ENCODE measurements around the gene KRT77.
"Not testable (repeated sequence)": the region's sequence is repeated elsewhere in the genome, so short reads cannot be mapped to it uniquely, and the experiment has no call there.

Gene KRT77

GRCh38 chr12:52720365-52720886 is 17.1 kb upstream of the KRT77 start:
- no peak overlapping the region for H3K27ac ChIP-seq (ENCODE audit: low read depth, low read length)
- H3K9ac ChIP-seq (ENCODE audit: low read length) = no peak overlapping the region
- H3K4me3 ChIP-seq (ENCODE audit: low read length) = no peak overlapping the region
- H3K27me3 ChIP-seq (ENCODE audit: control insufficient read depth, insufficient read depth, low read length) = peaks cover 8% of the 10 kb centered on the region
- no peaks in the 10 kb centered on the region for H3K36me3 ChIP-seq (ENCODE audit: control insufficient read depth, insufficient read depth, low read length)
- H3K4me1 ChIP-seq (ENCODE audit: control insufficient read depth, insufficient read depth, low read length) = no peaks in the 10 kb centered on the region

DNA sequence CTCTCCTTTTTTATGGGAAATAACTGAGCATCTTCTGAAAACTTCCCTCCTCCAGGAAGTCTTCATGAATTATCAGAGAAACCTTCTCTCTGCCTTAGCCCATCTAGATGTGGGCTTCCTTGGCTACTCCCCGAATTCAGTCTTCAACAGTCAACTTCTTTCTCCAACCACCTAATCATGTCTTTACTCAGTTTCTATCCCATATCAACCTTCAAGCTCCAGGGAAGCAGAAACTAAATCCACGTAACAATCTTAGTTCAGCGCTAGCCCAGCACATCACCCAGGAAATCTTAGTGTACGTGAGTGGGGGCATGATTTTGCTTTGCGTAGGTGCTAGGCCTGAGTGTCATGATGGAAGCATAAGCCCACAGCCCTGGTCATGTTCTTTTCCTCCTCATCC is 12.7 kb upstream of the KRT77 start:
- peaks cover 29% of the 10 kb centered on the region for H3K27me3 ChIP-seq (ENCODE audit: control insufficient read depth, insufficient read depth, low read length)
- no peak overlapping the region for H3K9ac ChIP-seq (ENCODE audit: low read length)
- H3K27ac ChIP-seq (ENCODE audit: low read depth, low read length) = no peak overlapping the region
- no peak overlapping the region for H3K4me3 ChIP-seq (ENCODE audit: low read length)
- no peaks in the 10 kb centered on the region for H3K4me1 ChIP-seq (ENCODE audit: control insufficient read depth, insufficient read depth, low read length)
- no peaks in the 10 kb centered on the region for H3K36me3 ChIP-seq (ENCODE audit: control insufficient read depth, insufficient read depth, low read length)

- Histone ChIP-seq H3K27ac (ENCODE audit: low read depth, low read length) (no peak overlapping the region), H3K4me3 (ENCODE audit: low read length) (no peak overlapping the region), H3K27me3 (ENCODE audit: control insufficient read depth, insufficient read depth, low read length) (peaks cover 29% of the 10 kb centered on the region), H3K36me3 (ENCODE audit: control insufficient read depth, insufficient read depth, low read length) (no peaks in the 10 kb centered on the region), H3K4me1 (ENCODE audit: control insufficient read depth, insufficient read depth, low read length) (no peaks in the 10 kb centered on the region), H3K9ac (ENCODE audit: low read length) (no peak overlapping the region)
Measured at GRCh38 chr12:52715416-52715815, 12.1 kb upstream of the KRT77 start.

- Histone ChIP-seq H3K4me3 (ENCODE audit: low read length) (no peak overlapping the region), H3K27ac (ENCODE audit: low read depth, low read length) (no peak overlapping the region)
Measured at GRCh38 chr12:52714887-52715281, 11.6 kb upstream of the KRT77 start.

DNA sequence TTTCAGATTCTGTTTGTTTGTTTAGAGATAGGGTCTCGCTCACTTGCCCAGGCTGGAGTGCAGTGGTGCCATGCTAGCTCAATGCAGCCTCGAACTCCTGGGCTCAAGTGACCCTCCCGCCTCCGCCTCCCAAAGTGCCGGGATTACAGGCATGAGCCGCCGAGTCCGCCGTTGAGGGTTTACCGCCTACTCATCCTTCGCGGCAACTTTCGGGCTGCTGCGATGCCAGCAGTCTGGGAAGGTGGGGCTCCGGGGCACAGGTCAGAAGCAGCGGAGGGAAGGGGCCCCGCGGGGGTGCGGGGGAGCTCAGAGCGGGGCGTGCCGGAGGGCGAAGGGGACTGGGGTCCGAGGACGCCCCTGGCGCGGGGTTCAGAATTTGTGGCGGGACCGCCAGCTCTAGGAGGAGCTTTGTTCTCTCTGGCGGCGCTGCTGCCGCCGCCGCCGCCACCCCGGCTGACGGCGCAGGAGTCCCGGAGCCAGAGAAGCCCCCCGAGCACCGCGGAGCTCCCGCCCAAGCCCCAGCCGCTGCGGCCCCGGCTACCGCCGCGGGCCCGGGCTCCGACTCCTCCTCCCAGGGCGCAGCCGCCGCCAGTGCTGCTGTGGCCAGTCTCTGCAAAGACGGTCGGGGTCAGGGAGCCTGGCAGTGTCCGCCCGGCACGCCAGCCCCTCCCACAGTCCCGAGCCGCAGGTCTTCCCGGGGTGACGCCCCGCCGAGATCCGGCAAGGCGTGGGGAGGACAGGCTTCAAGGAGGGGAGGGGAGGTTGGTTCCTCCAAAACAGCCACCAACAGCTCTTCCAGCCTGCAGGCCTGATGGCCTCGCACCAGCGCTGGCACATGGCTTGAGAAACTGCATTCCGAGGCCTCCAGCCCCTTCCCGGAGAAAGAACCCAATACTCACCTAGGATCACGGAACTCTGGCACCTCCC is 10.9 kb upstream of the KRT77 start:
- Histone ChIP-seq H3K27ac (ENCODE audit: low read depth, low read length) (no peak overlapping the region), H3K27me3 (ENCODE audit: control insufficient read depth, insufficient read depth, low read length) (peaks cover 29% of the 10 kb centered on the region), H3K4me1 (ENCODE audit: control insufficient read depth, insufficient read depth, low read length) (no peaks in the 10 kb centered on the region), H3K4me3 (ENCODE audit: low read length) (no peak overlapping the region), H3K36me3 (ENCODE audit: control insufficient read depth, insufficient read depth, low read length) (no peaks in the 10 kb centered on the region), H3K9ac (ENCODE audit: low read length) (no peak overlapping the region)

More at GRCh38 chr12:52714887-52715281, 11.6 kb upstream of the KRT77 start:
- Histone ChIP-seq H3K27me3 (ENCODE audit: control insufficient read depth, insufficient read depth, low read length) (peaks cover 29% of the 10 kb centered on the region), H3K36me3 (ENCODE audit: control insufficient read depth, insufficient read depth, low read length) (no peaks in the 10 kb centered on the region), H3K9ac (ENCODE audit: low read length) (no peak overlapping the region), H3K4me1 (ENCODE audit: control insufficient read depth, insufficient read depth, low read length) (no peaks in the 10 kb centered on the region)

- H3K36me3 ChIP-seq (ENCODE audit: control insufficient read depth, insufficient read depth, low read length); H3K4me1 ChIP-seq (ENCODE audit: control insufficient read depth, insufficient read depth, low read length); H3K9ac ChIP-seq (ENCODE audit: low read length); H3K27ac ChIP-seq (ENCODE audit: low read depth, low read length); H3K4me3 ChIP-seq (ENCODE audit: low read length): not testable (repeated sequence)
- peaks cover 29% of the 10 kb centered on the region for H3K27me3 ChIP-seq (ENCODE audit: control insufficient read depth, insufficient read depth, low read length)
Measured at GRCh38 chr12:52712122-52712521, 8.8 kb upstream of the KRT77 start.

DNA sequence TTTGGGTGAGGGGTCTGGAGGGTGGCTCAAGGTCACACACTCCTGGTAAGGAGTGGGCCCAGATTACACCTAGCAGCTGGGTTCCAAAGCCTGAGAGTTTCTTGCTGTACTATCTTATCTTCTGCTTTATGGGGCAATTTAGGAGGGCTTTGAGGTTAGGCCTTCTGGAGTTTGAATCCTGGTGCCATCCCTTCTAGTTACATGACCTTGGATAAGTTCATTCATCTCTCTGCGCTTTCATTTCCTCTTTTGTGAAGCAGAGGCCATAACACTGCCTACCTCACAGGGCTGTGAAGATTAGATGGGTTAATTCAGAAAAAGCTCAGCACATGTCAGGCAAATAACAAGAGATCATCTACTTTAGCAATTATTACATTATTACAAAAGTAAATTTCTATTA is 7.4 kb upstream of the KRT77 start:
- H3K36me3 ChIP-seq (ENCODE audit: control insufficient read depth, insufficient read depth, low read length) = no peaks in the 10 kb centered on the region
- no peak overlapping the region for H3K4me3 ChIP-seq (ENCODE audit: low read length)
- no peak overlapping the region for H3K27ac ChIP-seq (ENCODE audit: low read depth, low read length)
- no peak overlapping the region for H3K9ac ChIP-seq (ENCODE audit: low read length)
- peaks cover 23% of the 10 kb centered on the region for H3K27me3 ChIP-seq (ENCODE audit: control insufficient read depth, insufficient read depth, low read length)
- H3K4me1 ChIP-seq (ENCODE audit: control insufficient read depth, insufficient read depth, low read length) = no peaks in the 10 kb centered on the region

GRCh38 chr12:52708010-52708409 is 4.7 kb upstream of the KRT77 start:
- H3K36me3 ChIP-seq (ENCODE audit: control insufficient read depth, insufficient read depth, low read length) = no peaks in the 10 kb centered on the region
- no peaks in the 10 kb centered on the region for H3K27me3 ChIP-seq (ENCODE audit: control insufficient read depth, insufficient read depth, low read length)
- no peak overlapping the region for H3K27ac ChIP-seq (ENCODE audit: low read depth, low read length)
- H3K9ac ChIP-seq (ENCODE audit: low read length) = no peak overlapping the region
- no peak overlapping the region for H3K4me3 ChIP-seq (ENCODE audit: low read length)
- H3K4me1 ChIP-seq (ENCODE audit: control insufficient read depth, insufficient read depth, low read length) = no peaks in the 10 kb centered on the region

- H3K4me3 ChIP-seq (ENCODE audit: low read length) = no peak overlapping the region
- H3K9ac ChIP-seq (ENCODE audit: low read length) = no peak overlapping the region
- H3K27ac ChIP-seq (ENCODE audit: low read depth, low read length) = no peak overlapping the region
- H3K4me1 ChIP-seq (ENCODE audit: control insufficient read depth, insufficient read depth, low read length) = no peaks in the 10 kb centered on the region
- H3K27me3 ChIP-seq (ENCODE audit: control insufficient read depth, insufficient read depth, low read length) = no peaks in the 10 kb centered on the region
- no peaks in the 10 kb centered on the region for H3K36me3 ChIP-seq (ENCODE audit: control insufficient read depth, insufficient read depth, low read length)
Measured at GRCh38 chr12:52704464-52704863, 1.1 kb upstream of the KRT77 start.

DNA sequence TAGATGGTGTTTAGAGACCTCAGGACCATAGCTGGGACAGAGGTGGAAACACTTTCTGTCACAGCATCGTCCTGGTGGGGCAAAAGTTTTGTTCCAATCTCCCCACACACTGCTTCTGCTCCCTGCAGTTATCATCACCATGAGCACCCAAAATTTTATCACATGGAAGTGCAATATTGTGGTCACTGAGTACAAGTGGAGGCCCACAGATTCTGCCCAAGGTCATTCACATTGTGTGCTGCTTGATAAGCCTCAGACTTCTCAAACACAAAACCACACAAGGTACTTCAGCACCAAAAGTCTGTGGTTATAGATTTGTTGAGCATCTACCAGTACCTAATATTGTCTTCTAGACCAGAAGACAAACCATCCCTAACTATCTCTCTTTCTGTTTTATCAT is 554 bp upstream of the KRT77 start:
- H3K36me3 ChIP-seq (ENCODE audit: control insufficient read depth, insufficient read depth, low read length) = no peaks in the 10 kb centered on the region
- no peaks in the 10 kb centered on the region for H3K27me3 ChIP-seq (ENCODE audit: control insufficient read depth, insufficient read depth, low read length)
- H3K27ac ChIP-seq (ENCODE audit: low read depth, low read length) = no peak overlapping the region
- H3K4me1 ChIP-seq (ENCODE audit: control insufficient read depth, insufficient read depth, low read length) = no peaks in the 10 kb centered on the region
- H3K9ac ChIP-seq (ENCODE audit: low read length) = no peak overlapping the region
- no peak overlapping the region for H3K4me3 ChIP-seq (ENCODE audit: low read length)

- H3K4me3 ChIP-seq (ENCODE audit: low read length) = no peak overlapping the region
- H3K27ac ChIP-seq (ENCODE audit: low read depth, low read length) = no peak overlapping the region
- no peak overlapping the region for H3K9ac ChIP-seq (ENCODE audit: low read length)
- no peaks in the 10 kb centered on the region for H3K36me3 ChIP-seq (ENCODE audit: control insufficient read depth, insufficient read depth, low read length)
- H3K4me1 ChIP-seq (ENCODE audit: control insufficient read depth, insufficient read depth, low read length) = no peaks in the 10 kb centered on the region
- no peaks in the 10 kb centered on the region for H3K27me3 ChIP-seq (ENCODE audit: control insufficient read depth, insufficient read depth, low read length)
Measured at GRCh38 chr12:52702338-52702737, 986 bp downstream of the KRT77 start.

DNA sequence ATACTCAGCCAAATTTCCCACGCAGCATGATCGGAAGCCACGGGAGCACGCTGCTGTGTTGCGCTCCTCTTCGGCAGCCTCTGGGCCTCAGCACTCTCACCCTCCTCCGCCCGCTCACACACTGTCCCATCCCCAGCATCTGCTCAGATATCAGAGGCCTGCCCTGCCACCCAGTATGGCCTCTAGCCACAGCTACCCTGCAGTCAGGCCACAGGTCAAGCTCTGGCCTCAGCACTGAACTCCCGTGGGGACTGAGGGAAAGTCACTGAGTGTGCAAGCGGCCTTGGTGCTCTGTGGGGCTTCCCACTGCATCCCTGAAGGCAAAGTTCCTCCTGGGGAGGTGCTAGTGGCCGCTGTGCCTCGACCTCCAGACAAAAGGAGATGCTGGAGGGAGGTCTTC is 2.0 kb downstream of the KRT77 start:
- Histone ChIP-seq H3K4me1 (ENCODE audit: control insufficient read depth, insufficient read depth, low read length) (no peaks in the 10 kb centered on the region), H3K27me3 (ENCODE audit: control insufficient read depth, insufficient read depth, low read length) (no peaks in the 10 kb centered on the region), H3K9ac (ENCODE audit: low read length) (no peak overlapping the region), H3K4me3 (ENCODE audit: low read length) (no peak overlapping the region), H3K27ac (ENCODE audit: low read depth, low read length) (no peak overlapping the region), H3K36me3 (ENCODE audit: control insufficient read depth, insufficient read depth, low read length) (no peaks in the 10 kb centered on the region)

- H3K36me3 ChIP-seq (ENCODE audit: control insufficient read depth, insufficient read depth, low read length) = no peaks in the 10 kb centered on the region
- H3K9ac ChIP-seq (ENCODE audit: low read length) = no peak overlapping the region
- no peaks in the 10 kb centered on the region for H3K4me1 ChIP-seq (ENCODE audit: control insufficient read depth, insufficient read depth, low read length)
- H3K27me3 ChIP-seq (ENCODE audit: control insufficient read depth, insufficient read depth, low read length) = no peaks in the 10 kb centered on the region
- H3K27ac ChIP-seq (ENCODE audit: low read depth, low read length) = no peak overlapping the region
- H3K4me3 ChIP-seq (ENCODE audit: low read length) = no peak overlapping the region
Measured at GRCh38 chr12:52699960-52700359, 3.4 kb downstream of the KRT77 start.

Data from rectal smooth muscle tissue (tissue), 1 donor.